HFFc6 (cell line): ENCODE data around the gene TIAM2. TPM values are rescaled to one million over a fixed set of nuclear protein-coding genes. Genes with fewer than 3 reads are reported as not detected.

ENCODE experiments used
- DNase-seq: peaks from one replicate; pipeline ENCODE4 v3.0.0-alpha.2; 2018
- H3K27ac Mint-ChIP-seq: 2 replicates; pipeline ENCODE4 v1.8.0; 2020; ENCODE audit warnings: mild to moderate bottlenecking, mixed read lengths
- H3K27me3 Mint-ChIP-seq: 2 replicates; pipeline ENCODE4 v1.8.0; 2021; ENCODE audit warnings: mild to moderate bottlenecking, moderate library complexity, mixed read lengths; ENCODE audit not compliant: insufficient read depth
- H3K36me3 Mint-ChIP-seq: 2 replicates; pipeline ENCODE4 v1.8.0; 2021; ENCODE audit warnings: low read depth, mixed read lengths
- H3K4me1 Mint-ChIP-seq: 2 replicates; pipeline ENCODE4 v1.8.0; 2020; ENCODE audit warnings: low read depth, mixed read lengths
- H3K4me3 Mint-ChIP-seq: 2 replicates; pipeline ENCODE4 v1.8.0; 2020; ENCODE audit warnings: mild to moderate bottlenecking, moderate library complexity, mixed read lengths
- H3K9me3 Mint-ChIP-seq: 2 replicates; pipeline ENCODE4 v1.8.0; 2020; ENCODE audit warnings: mild to moderate bottlenecking, mixed read lengths
- total RNA-seq, 6 experiments: library from RNA; stranded (reverse); fragmentation: NEBNext Ultra II Directional; extraction: Animal tissue kit (Norgen Biotek cat#: 25700); gene quantifications; 2 replicates in 1 of 6; 3 replicates in 5 of 6; pipeline ENCODE4 v1.2.3, GENCODE V29; 2021
- TF ChIP-seq, protein P1 (sequence below): fragments of 200-600 bp; sonication (generic); IDR thresholded peaks from 2 replicates; pipeline ENCODE4 v1.5.0; 2021; ENCODE audit warnings: antibody characterized with exemption, mild to moderate bottlenecking

TIAM2 gene
- total RNA-seq, 6 experiments from 2014 or later, result 7.2 to 11.2 (median 9.4) TPM

DNA sequence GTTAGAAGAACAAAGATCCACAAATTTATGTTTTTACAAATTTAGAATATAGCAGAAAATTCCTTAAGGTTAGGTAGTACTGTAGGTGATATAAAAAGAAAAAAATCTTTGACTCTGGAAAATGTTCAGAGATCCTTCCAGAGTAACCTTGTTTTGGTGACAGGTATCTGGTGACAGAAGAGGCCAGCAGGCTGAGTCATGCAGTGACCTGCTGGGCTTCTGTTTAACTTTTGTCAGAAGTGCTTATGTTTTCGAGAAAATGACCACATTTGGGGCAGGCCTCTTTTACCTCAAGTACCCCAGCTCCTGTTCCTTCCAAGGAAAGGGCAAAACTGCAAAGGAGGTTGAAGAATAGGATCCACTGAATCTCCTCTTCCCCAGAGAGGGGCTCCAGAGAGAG is 258.2 kb downstream of the TIAM2 start:
- DNase-seq, result no peak
- H3K36me3 Mint-ChIP-seq, result peaks cover 38% of the 10 kb centered on the region

DNA sequence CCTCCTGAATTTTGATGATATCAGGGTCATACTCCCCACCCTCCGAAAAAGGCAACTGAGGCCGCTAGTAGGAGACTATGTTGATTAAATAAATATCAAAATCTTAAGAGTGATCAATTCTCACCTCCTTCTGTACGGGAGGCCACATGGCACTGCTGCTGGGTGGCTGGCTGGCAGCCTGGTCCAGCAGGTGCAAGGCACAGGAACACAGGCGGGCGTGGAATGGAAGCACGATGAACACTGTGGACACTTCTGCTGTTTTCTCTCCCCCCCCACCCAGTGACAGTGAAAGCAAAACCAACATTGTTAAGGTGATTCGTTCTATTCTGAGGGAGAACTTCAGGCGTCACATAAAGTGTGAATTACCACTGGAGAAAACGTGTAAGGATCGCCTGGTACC is 259.0 kb downstream of the TIAM2 start:
- no peak overlapping the region for H3K4me3 Mint-ChIP-seq
- TF ChIP-seq, protein P1, sequence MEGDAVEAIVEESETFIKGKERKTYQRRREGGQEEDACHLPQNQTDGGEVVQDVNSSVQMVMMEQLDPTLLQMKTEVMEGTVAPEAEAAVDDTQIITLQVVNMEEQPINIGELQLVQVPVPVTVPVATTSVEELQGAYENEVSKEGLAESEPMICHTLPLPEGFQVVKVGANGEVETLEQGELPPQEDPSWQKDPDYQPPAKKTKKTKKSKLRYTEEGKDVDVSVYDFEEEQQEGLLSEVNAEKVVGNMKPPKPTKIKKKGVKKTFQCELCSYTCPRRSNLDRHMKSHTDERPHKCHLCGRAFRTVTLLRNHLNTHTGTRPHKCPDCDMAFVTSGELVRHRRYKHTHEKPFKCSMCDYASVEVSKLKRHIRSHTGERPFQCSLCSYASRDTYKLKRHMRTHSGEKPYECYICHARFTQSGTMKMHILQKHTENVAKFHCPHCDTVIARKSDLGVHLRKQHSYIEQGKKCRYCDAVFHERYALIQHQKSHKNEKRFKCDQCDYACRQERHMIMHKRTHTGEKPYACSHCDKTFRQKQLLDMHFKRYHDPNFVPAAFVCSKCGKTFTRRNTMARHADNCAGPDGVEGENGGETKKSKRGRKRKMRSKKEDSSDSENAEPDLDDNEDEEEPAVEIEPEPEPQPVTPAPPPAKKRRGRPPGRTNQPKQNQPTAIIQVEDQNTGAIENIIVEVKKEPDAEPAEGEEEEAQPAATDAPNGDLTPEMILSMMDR, result no peak
- peaks cover 34% of the 10 kb centered on the region for H3K36me3 Mint-ChIP-seq

More for the DNA sequence above, 258.2 kb downstream of the TIAM2 start:
- H3K9me3 Mint-ChIP-seq, result no peaks in the 10 kb centered on the region
- no peak overlapping the region for H3K27ac Mint-ChIP-seq
- H3K27me3 Mint-ChIP-seq, result peaks cover 3% of the 10 kb centered on the region
- H3K4me1 Mint-ChIP-seq, result peaks cover 37% of the 10 kb centered on the region
- no peak overlapping the region for H3K4me3 Mint-ChIP-seq
- TF ChIP-seq, protein P1, result no peak

DNA sequence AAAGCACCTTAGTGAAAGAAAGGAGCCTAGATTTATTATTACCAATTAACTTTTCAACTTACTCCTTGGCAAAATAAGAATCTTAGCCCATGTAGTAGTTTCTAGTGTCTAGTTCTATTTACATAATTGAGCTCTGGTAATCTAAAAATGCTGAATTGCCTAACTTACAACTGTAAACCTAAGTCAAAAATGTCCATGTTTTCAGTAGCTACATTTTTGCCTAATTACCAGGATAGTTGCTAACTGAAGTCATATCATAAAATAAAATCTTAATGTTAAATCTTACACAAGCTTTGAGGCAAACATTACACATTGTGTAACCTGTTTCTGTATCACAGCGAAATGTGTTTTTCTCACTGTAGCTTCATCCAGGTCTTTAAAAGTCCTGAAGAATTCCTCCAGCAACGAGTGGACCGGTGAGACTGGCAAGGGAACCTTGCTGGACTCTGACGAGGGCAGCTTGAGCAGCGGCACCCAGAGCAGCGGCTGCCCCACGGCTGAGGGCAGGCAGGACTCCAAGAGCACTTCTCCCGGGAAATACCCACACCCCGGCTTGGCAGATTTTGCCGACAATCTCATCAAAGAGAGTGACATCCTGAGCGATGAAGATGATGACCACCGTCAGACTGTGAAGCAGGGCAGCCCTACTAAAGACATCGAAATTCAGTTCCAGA is 261.1 kb downstream of the TIAM2 start:
- H3K4me3 Mint-ChIP-seq, result no peak overlapping the region

More for the DNA sequence above, 259.0 kb downstream of the TIAM2 start:
- DNase-seq, result no peak
- H3K27me3 Mint-ChIP-seq, result peaks cover 2% of the 10 kb centered on the region; the same call in 1 of the 2 replicates
- H3K4me1 Mint-ChIP-seq, result peaks cover 32% of the 10 kb centered on the region
- H3K27ac Mint-ChIP-seq, result no peak overlapping the region
- no peaks in the 10 kb centered on the region for H3K9me3 Mint-ChIP-seq

DNA sequence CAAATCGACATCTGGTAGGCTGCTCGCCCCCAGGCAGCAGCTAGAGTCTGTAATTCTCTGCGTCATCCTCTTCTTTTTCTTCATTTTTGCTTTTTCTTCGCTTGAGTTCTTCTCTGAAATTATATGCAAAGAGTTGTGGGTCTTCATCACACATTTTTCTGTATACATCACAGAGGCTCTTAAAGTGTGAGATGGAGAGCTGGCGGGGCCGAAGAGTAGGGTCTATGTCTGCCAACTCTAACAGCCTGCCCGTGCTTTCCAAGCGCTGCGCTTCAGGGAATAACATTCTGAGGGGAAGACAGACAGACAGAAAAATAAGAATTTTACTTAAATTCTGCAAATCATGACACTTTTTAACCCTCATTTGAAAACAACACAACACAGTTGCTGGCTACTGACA is 262.7 kb downstream of the TIAM2 start:
- Mint-ChIP-seq H3K36me3 (peaks cover 31% of the 10 kb centered on the region), H3K27me3 (peaks cover 4% of the 10 kb centered on the region; the same call in 1 of the 2 replicates), H3K4me1 (peaks cover 44% of the 10 kb centered on the region), H3K27ac (no peak overlapping the region), H3K9me3 (no peaks in the 10 kb centered on the region), H3K4me3 (no peak overlapping the region)
- TF ChIP-seq, protein P1, result no peak
- no peak for DNase-seq

More for the DNA sequence above, 261.1 kb downstream of the TIAM2 start:
- TF ChIP-seq, protein P1, result no peak
- H3K27me3 Mint-ChIP-seq, result peaks cover 2% of the 10 kb centered on the region; the same call in 1 of the 2 replicates
- no peaks in the 10 kb centered on the region for H3K9me3 Mint-ChIP-seq
- H3K36me3 Mint-ChIP-seq, result peaks cover 33% of the 10 kb centered on the region
- H3K27ac Mint-ChIP-seq, result peak overlapping the region; percentile 69; the same call in 1 of the 2 replicates
- peaks cover 36% of the 10 kb centered on the region for H3K4me1 Mint-ChIP-seq
- peak; percentile 23 for DNase-seq

DNA sequence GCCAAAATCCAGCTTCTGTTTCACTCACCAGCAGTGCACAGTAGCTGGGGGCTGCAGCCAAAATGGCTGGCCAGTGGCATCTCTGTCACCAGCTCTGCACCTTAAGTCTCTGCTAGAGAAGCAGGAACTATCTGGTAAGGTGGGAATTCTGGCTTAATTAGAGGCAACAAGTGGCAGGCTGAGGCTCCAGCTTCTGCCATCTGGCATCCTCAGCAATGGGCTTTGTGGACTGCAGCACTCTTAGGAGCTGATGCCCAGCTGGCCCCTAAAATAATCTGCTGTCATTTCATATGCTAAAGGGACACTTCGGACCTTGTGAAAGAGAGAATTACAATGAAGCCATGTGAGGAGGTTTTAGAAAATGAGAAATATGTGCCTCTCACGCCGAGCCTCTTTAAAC is 264.1 kb downstream of the TIAM2 start:
- H3K36me3 Mint-ChIP-seq, result peaks cover 28% of the 10 kb centered on the region
- no peak for DNase-seq

More for the DNA sequence above, 264.1 kb downstream of the TIAM2 start:
- TF ChIP-seq, protein P1, result no peak
- Mint-ChIP-seq H3K27me3 (peaks cover 4% of the 10 kb centered on the region; the same call in 1 of the 2 replicates), H3K9me3 (no peaks in the 10 kb centered on the region), H3K4me1 (peaks cover 40% of the 10 kb centered on the region), H3K27ac (no peak overlapping the region), H3K4me3 (no peak overlapping the region)
